GM10847 (cell line): ENCODE data around the gene CCER1.

Experiments used
- POLR2A ChIP-seq: IDR thresholded peaks from 2 replicates; pipeline ENCODE4 v1.6.1; 2011; ENCODE audit not compliant: insufficient read length; ENCODE audit errors: extremely low read depth

CCER1 gene

DNA sequence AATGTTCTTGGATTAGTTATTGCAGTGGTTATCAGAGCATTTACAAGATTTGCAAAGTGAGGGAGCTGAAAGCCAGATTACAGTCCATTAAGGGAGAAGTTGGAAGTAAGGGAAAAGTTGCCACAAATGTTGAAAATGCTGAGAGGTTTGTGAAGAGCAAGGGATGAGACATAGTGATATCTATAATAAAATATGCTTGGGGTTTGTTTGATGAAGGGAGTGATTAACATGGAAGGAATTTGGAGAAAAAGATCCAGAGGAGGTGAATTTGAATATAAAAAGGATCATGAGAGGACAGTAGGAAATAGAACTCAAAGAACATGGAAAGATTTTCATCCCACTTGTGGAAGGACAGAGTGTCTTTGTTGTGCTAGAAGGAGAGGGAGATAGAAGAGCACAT is 19.3 kb upstream of the CCER1 start:
- TF ChIP-seq POLR2A, result no peak

DNA sequence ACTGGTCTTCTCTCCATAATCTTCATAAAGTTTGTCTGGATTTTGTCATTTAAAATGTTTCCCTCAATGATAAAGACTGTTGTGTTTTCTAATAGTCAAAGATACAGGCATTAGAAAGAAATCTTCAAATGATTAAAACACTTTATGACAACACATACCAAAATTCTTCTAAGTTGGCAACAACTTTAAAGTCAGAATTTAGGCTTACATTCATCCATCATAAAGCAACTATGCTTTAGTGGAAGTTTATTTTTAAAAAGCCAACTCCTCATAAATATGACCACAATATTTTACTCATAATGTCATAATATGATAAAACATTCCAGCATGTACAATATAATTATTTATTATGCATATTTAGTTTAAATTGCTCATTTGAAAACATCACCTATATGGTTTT is 17.2 kb upstream of the CCER1 start:
- no peak for TF ChIP-seq POLR2A

DNA sequence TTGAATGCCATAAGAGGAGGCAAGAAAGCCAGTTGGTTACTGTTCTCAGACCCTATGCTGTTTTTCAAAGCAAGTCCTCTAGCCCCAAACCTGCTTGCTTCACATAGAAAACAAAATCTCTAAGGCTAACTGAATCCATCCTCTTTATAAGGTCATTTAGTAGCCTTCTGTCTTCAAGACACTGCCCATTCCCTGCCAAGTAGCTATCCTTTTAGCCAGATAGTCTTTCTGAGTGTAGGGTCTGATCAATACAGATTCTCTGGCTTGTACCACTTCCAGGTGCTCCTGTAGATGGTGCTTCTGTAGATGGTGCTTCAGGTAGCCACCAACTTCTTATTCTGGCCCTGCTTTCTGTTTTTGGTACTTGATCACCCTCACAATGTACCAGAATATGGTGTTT is 15.9 kb upstream of the CCER1 start:
- no peak for TF ChIP-seq POLR2A

DNA sequence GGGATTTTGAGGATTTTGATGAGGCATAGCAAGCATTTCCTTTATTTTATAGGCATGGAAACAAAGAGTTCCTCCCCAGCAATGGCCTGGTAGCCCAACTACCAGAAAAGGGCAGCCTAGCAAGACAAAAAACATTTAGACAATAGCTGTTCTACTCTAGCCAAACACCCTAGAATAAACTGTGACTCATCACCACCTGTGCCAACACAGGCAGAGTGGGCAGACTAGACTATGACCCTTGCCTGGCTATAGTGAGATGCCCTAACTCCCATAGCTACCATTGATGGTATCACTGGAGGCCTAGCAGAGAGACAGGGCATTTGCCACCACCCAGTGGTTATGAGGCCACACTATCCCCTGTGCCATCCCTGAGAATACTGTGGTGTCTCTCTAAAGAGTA is 15.5 kb upstream of the CCER1 start:
- TF ChIP-seq POLR2A, result no peak

DNA sequence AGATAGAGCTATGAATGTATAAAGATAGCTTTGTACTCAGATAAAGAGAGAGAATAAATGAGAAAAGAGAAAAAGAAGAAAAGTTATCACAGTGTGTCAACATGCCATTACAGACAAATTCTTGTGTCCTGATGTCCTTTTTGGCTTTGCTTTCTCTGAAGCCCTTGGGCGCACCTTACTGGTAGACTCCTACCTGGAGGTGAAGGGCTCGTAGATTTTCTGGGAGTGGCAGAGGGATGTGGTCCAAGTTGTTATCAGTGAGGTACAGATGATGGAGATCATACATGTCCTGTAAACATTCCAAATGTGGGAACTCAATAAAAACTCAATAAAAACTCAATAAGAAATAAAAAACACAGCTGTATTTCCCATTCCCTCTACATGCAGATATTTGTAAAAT is 14.9 kb upstream of the CCER1 start:
- TF ChIP-seq POLR2A, result no peak

DNA sequence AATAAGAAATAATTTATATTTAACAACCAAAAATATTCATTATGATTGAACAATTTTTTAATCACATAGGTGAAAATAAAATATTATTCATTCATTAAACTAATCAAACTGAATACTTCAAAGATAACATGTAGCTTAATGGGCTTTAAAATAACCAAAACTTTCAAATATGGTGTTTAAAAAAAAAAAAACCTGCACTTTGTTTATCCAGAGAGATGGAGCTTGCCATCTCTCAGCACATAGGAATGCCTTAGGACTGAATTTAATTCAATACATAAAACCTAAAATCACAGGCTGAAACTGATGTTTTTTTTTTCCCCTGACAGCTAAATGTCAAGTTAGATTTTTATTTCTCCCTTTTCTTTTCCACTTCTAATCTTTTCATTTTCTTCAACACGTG is 14.4 kb upstream of the CCER1 start:
- TF ChIP-seq POLR2A, result no peak

DNA sequence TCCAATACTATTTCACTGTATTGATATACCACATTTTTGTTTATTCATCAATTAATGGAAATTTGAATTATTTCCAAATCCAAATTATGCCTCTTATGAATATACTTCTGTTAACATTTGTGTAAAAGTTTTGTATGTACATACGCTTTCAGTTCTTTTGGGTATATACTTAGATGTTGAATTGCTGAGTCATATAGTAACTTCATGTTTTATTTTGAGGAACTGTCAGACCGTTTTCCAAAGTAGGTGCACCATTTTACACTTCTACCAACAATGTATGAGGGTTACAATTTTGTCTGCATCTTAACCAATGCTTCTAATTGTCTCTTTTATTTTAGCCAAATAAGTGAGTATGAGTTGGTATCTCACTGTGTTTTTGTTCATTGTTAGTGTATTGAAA is 10.2 kb upstream of the CCER1 start:
- no peak for TF ChIP-seq POLR2A

DNA sequence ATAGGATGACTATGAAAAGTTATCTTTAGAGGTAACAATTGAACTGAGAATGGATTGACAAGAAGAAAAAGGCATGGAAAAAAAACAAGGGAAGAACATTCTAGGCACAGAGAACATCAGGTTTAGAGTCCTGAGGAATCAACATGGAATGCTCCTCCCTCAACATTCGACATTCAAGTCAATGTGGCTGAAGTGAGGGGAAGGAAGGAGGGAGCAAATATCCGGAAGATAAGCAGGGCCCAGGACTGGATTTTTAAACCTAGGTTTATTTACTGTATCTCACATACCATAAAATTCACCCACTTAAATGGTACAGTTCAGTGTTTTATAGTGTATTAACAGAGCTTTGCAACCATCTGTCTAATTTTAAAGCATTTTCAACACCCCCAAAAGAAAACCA is 9.6 kb upstream of the CCER1 start:
- no peak for TF ChIP-seq POLR2A

DNA sequence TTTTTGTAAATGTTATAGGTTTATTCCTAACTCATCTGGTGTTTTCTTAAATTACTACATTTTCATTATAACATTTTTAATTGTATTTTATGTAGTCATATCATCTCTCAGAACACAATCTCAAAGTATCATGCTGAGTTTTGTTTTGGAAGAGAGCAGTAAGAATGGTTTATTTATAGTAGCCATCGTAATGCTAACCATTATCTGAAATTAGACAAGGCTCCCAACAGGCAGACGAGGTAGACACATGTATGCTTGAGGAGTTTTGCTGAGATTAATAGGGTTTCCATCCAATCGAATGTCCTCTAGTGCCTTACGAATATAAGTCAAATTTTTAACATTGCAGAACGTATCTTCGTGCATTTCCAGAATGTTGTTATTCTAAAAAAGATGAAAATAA is 9.0 kb upstream of the CCER1 start:
- TF ChIP-seq POLR2A, result no peak

DNA sequence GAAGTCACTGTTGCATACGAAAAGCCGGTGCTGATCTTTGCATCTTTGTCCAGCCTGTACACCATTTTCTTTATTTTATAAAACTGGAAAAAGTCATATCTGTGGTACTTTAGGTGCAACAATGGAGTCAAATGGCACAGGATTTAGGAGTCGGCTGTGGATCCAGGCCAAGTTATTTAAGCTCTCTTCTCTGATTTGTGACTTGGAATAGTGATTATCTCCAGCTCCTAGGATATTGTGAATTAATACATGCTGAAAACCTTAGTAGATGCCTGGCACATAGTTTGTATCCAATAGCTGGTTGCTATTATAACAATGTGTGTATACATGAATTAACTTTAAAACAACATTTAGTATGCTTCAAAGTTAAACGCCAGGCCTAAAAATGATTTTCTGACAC is 6.2 kb upstream of the CCER1 start:
- TF ChIP-seq POLR2A, result no peak

DNA sequence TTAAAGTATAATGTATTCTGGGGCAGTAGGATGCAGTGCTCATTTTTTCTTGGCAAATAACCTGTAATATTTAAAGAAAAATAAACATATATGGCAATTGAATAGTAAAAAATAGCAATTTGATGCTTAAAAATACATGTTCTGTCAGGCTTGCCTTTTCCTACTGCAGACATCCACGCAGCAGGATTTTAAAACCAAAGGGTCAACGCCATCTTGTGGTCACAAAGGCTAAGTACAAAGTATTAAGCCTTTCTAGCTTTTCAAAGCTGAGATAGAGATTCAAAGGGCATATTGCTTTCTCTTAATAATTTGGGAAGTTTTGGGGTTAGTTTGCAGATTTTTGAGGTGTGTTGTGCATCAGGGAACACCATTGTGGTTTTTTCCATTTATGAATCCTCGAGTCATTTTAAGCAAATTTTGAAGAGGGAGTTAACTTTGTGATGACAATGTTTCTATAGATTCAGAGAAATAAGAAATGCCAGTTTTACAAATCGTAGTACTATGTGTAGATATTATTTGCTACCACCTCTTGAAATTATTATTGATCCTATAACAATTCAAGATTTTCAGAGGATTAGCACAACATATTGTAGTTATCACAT is 4.7 kb upstream of the CCER1 start:
- TF ChIP-seq POLR2A, result no peak

DNA sequence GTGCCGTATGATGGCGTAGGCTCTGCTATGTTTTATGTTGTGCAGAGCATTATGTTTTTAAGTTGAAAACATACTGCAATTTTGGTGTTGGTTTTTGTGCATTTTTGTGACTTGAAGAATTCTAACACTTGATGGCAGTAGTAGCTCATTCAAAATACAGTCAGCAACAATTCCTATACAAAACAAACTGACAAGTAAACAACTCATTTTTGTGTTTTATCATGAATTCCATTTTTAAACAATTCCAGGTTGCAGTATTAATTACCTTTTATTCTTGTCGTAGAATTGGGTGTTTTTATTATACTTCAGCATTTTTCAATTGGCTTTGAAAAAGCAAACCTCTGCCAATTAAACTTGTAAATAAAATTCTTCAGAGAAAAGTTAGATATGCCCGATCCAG is 4.1 kb upstream of the CCER1 start:
- TF ChIP-seq POLR2A, result no peak

DNA sequence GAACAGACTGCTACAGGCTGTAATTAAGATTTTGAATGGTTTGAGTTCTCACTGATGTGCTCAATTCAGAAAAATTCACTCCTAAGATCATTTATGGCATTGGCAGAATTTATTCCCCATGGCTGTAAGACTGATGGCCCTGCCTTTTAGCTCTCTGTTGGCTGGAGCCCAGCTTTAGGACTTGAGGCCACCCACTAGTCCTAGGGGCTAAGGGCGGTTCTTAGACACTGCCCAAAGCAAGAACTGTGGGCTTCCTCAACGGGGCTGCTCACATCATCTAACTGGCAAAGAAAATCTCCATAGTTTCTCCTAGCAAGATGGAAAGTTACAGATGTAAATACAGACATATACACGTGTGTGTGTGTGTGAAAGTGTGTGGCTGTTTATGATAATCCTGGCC is 3.4 kb upstream of the CCER1 start:
- TF ChIP-seq POLR2A, result no peak

DNA sequence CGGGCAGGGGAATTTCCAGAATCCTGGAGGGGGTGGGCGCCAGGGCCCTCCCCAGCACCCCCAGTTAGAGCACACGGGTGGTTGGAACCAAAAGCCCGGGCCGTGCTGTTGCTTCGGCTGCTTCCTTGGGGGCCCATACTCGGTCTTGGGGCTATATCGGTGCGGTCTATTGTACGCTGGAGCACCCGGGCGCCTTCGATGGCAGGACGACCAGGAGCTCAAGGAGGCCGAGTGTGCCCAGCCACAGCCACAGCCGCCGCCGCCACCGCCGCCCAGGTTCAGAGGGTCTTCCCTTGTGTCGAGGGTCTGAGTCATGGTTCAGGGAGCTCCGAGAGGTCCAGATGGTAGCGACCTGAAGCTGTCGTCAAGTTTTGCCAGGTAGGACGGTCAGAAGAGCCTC is 548 bp downstream of the CCER1 start:
- TF ChIP-seq POLR2A, result no peak

DNA sequence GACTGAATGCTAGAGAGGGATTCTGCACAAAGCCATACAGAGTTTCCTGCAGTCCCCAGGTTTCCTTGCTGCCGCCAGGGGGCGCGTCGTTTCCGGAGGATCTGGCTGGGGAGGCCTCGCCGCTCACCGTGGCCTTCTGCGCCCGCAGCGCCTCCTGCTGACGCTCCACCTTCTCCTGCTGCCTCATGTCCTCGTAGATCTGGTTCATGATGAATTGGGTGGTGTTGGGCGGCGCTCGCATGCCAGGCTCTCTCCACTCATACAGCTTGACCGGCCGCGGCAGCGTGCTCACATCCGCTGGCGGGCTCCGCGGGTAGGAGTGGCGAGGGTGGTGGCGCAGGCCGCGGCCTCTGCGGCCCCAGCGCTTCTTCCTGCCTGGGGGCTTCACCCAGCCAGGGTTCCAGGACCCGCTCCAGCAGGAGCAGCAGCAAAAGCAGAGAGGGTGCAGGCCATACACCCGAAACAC is 987 bp downstream of the CCER1 start:
- TF ChIP-seq POLR2A, result no peak

DNA sequence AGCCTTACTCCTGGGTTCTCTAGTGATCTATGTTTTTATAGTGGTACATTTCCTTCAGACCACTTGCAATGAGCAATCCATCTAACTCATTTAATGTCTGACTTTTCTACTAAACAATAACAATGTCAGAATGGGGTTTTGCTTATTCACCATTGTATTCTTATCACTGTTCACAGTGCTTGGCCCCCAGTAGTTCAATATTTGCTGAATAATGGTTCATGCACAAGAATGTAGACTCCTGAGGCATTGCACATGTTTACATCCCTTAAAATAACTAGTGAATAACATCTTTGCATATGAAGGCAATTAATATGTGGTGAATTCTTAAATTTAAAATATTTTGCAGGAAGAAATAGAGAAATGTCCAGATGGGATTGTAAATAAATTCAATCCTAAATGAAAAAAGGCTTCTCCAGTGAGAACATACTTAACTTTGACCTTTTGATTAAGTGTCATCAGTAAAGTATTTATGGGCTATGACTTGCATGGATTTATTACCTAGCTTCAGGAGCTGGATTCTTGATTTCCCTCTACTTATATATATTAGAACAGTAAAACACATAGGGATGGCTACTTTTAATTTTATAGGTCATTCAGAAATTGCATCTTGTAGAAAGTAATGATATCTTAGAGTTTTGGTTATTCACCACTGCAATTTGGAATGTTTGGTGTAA is 3.4 kb downstream of the CCER1 start:
- TF ChIP-seq POLR2A, result no peak

DNA sequence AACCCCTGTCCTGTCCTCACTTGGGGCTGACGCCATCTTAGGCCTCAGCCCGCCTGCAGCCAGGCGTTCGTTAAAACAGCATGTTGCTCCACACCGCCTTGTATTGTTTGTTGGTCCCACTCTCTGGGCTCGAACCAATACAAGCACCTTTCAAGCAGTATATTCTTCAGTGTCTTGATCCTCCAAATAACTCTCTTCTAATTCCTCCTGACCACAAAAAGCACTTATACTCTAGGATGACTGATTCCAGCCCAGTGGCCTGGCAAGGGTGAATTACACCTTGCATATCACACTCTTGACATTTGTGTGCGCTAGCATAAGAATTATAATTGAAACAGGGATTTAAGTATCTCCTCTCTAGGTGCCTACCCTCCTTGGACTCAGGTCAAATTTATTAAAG is 7.1 kb downstream of the CCER1 start:
- no peak for TF ChIP-seq POLR2A
